SHP77 treated with DMSO at 0.1 percent for 48 hours (cell line): Measurements from ENCODE around the gene ZFYVE26.
A peak's percentile ranks its signal among the peaks of the same experiment; 100 is the strongest.
"Not testable (repeated sequence)": the region's sequence is repeated elsewhere in the genome, so short reads cannot be mapped to it uniquely, and the experiment has no call there.

ENCODE experiments used
- DNase-seq: peaks from one replicate; lab custom pipeline; 2025; lab: John Stamatoyannopoulos, UW

Gene ZFYVE26

GRCh38 chr14:67705211-67705610 lies 111.2 kb downstream of the ZFYVE26 start:
- DNase-seq: no peak

GRCh38 chr14:67704484-67705089 lies 111.8 kb downstream of the ZFYVE26 start:
- peak; percentile 49 for DNase-seq

- DNase-seq: no peak
Observed at GRCh38 chr14:67703997-67704396, 112.4 kb downstream of the ZFYVE26 start.

GRCh38 chr14:67701492-67701891 lies 114.9 kb downstream of the ZFYVE26 start, which contains the start of gene RDH12:
Gene RDH12 (plus strand): TSS chr14:67701886. CDS start chr14:67722643, 20,757 bp downstream.
- DNase-seq: not testable (repeated sequence)

- DNase-seq: no peak
Observed at GRCh38 chr14:67698179-67698578, 118.2 kb downstream of the ZFYVE26 start.

GRCh38 chr14:67697006-67697405 lies 119.4 kb downstream of the ZFYVE26 start:
- no peak for DNase-seq
